IMR-90 (cell line): ENCODE measurements around the gene XPO6. TPM values are rescaled to one million over a fixed set of nuclear protein-coding genes. Genes with fewer than 3 reads are reported as not detected.
A peak's percentile ranks its signal among the peaks of the same experiment; 100 is the strongest.

Source experiments
- ATAC-seq: fragments of 200-7000 bp; cut with Tn5 transposase; 2 replicates; pipeline ENCODE4 v1.9.1; 2020; ENCODE audit warnings: low read depth, mild to moderate bottlenecking, moderate library complexity
- BruUV-seq: library from RNA; stranded (reverse); fragments of 400-500 nt; replicated peaks from 2 replicates; lab custom pipeline; 2021; lab: Mats Ljungman, UMichigan
- CTCF ChIA-PET: fragments of 300-600 bp; formaldehyde crosslinking; extraction: SDS; loops from one replicate; lab custom pipeline; 2021; ENCODE audit warnings: antibody characterized with exemption; lab: Yijun Ruan, JAX
- POLR2A ChIA-PET: fragments of 300-600 bp; sonication (Branson Sonifier 250); formaldehyde crosslinking; loops from one replicate; lab custom pipeline; 2022; ENCODE audit warnings: antibody characterized with exemption; ENCODE audit not compliant: unreplicated experiment; lab: Charles Lee
- DNase-seq: peaks from one replicate; pipeline ENCODE4 v3.0.0; 2013
- H2AFZ ChIP-seq: replicated peaks from 2 replicates; pipeline ENCODE3; 2013; ENCODE audit warnings: low read length, mild to moderate bottlenecking; ENCODE audit not compliant: poor library complexity
- H2AK5ac ChIP-seq: 2 replicates; pipeline ENCODE4 v1.6.1; 2013; ENCODE audit warnings: low read depth, low read length, inconsistent platforms
- H2AK9ac ChIP-seq: replicated peaks from 2 replicates; pipeline ENCODE3; 2013; ENCODE audit warnings: mild to moderate bottlenecking, low read depth, low read length, moderate library complexity; ENCODE audit not compliant: poor library complexity
- H2BK120ac ChIP-seq: 2 replicates; pipeline ENCODE4 v1.6.1; 2013; ENCODE audit warnings: low read depth, low read length, inconsistent platforms
- H2BK15ac ChIP-seq: 3 replicates; pipeline ENCODE4 v1.6.1; 2013; ENCODE audit warnings: low read depth, low read length, inconsistent platforms
- H2BK20ac ChIP-seq: 2 replicates; pipeline ENCODE4 v1.6.1; 2013; ENCODE audit warnings: low read depth, mild to moderate bottlenecking, inconsistent platforms, low read length, moderate library complexity
- H2BK5ac ChIP-seq: 2 replicates; pipeline ENCODE4 v1.6.1; 2013; ENCODE audit warnings: mild to moderate bottlenecking, low read depth, low read length, inconsistent platforms; ENCODE audit not compliant: poor library complexity, severe bottlenecking
- H3K14ac ChIP-seq: replicated peaks from 2 replicates; pipeline ENCODE4 v1.6.1; 2013; ENCODE audit warnings: low read depth, low read length, inconsistent platforms
- H3K18ac ChIP-seq: 2 replicates; pipeline ENCODE4 v1.6.1; 2013; ENCODE audit warnings: low read depth, low read length, control low read depth
- H3K23ac ChIP-seq: 2 replicates; pipeline ENCODE4 v1.6.1; 2013; ENCODE audit warnings: low read depth, low read length, inconsistent platforms
- H3K27ac ChIP-seq: 2 replicates; pipeline ENCODE4 v1.5.1; 2013; ENCODE audit warnings: mild to moderate bottlenecking, control low read depth, low read length; ENCODE audit not compliant: insufficient read depth
- H3K27me3 ChIP-seq: 2 replicates; pipeline ENCODE4 v1.6.1; 2013; ENCODE audit warnings: low read length; ENCODE audit not compliant: control insufficient read depth, insufficient read depth
- H3K36me3 ChIP-seq: 2 replicates; pipeline ENCODE4 v1.6.1; 2013; ENCODE audit warnings: low read length, mixed read lengths; ENCODE audit not compliant: control insufficient read depth, insufficient read depth
- H3K4ac ChIP-seq: 2 replicates; pipeline ENCODE4 v1.6.1; 2013; ENCODE audit warnings: low read depth, low read length, inconsistent platforms
- H3K4me1 ChIP-seq: 2 replicates; pipeline ENCODE4 v1.6.1; 2013; ENCODE audit warnings: low read length, mixed read lengths; ENCODE audit not compliant: control insufficient read depth, insufficient read depth
- H3K4me2 ChIP-seq: 2 replicates; pipeline ENCODE4 v1.6.1; 2013; ENCODE audit warnings: low read depth, mild to moderate bottlenecking, control low read depth, low read length, moderate library complexity
- H3K4me3 ChIP-seq: 2 replicates; pipeline ENCODE4 v1.5.1; 2013; ENCODE audit warnings: low read depth, mild to moderate bottlenecking, control low read depth, low read length, moderate library complexity; ENCODE audit not compliant: insufficient read depth
- H3K56ac ChIP-seq: 2 replicates; pipeline ENCODE4 v1.6.1; 2013; ENCODE audit warnings: low read length, inconsistent platforms; ENCODE audit not compliant: insufficient read depth; ENCODE audit errors: extremely low read depth
- H3K79me1 ChIP-seq, 2 experiments: 2 replicates each; pipeline ENCODE4 v1.6.1; 2013; ENCODE audit warnings: low read length in 2 of 2, inconsistent platforms in 1 of 2, low read depth in 1 of 2
- H3K9ac ChIP-seq: 2 replicates; pipeline ENCODE4 v1.6.1; 2013; ENCODE audit warnings: low read depth, low read length, control low read depth
- H3K9me1 ChIP-seq: 2 replicates; pipeline ENCODE4 v1.6.1; 2013; ENCODE audit warnings: low read length, inconsistent platforms; ENCODE audit not compliant: insufficient read depth
- H3K9me3 ChIP-seq: 2 replicates; pipeline ENCODE4 v1.6.1; 2013; ENCODE audit warnings: low read length; ENCODE audit not compliant: control insufficient read depth, insufficient read depth
- H4K20me1 ChIP-seq: 2 replicates; pipeline ENCODE4 v1.6.1; 2013; ENCODE audit warnings: low read length, inconsistent platforms; ENCODE audit not compliant: insufficient read depth
- H4K5ac ChIP-seq: 2 replicates; pipeline ENCODE4 v1.6.1; 2013; ENCODE audit warnings: mild to moderate bottlenecking, low read depth, low read length, control low read depth
- H4K8ac ChIP-seq, 2 experiments: 2 replicates each; pipeline ENCODE4 v1.6.1; 2013; ENCODE audit warnings: low read depth in 2 of 2, low read length in 2 of 2, control low read depth in 1 of 2, inconsistent platforms in 1 of 2
- H4K91ac ChIP-seq: 2 replicates; pipeline ENCODE4 v1.6.1; 2013; ENCODE audit warnings: low read depth, low read length, inconsistent platforms; ENCODE audit not compliant: insufficient read depth
- CTCF ChIP-seq: conservative IDR thresholded peaks from 2 replicates; pipeline ENCODE4 v1.5.1; 2012; ENCODE audit warnings: mild to moderate bottlenecking, low read depth, low read length, improper control_type of control experiment
- MXI1 ChIP-seq: IDR thresholded peaks from 2 replicates; pipeline ENCODE4 v1.6.1; 2012; ENCODE audit warnings: low read depth, mild to moderate bottlenecking, low read length, moderate library complexity, borderline replicate concordance
- POLR2A ChIP-seq: IDR thresholded peaks from 2 replicates; pipeline ENCODE4 v1.6.1; 2012; ENCODE audit warnings: mild to moderate bottlenecking, low read depth, low read length
- WGBS, 2 experiments: methylation state at CpG; one replicate each; pipeline versions ENCODE4 v1.1.5 to v1.1.7; 2013; ENCODE audit warnings: missing lambda C conversion rate in 2 of 2; ENCODE audit not compliant: insufficient read length in 1 of 2; ENCODE audit errors: extremely low coverage in 2 of 2; 5-methylcytosine and 5-hydroxymethylcytosine counted together
- dilution Hi-C: fragments of 300-500 bp; cut with HindIII; formaldehyde crosslinking; loops from one replicate; pipeline ENCODE4 v1.14.3; 2018; ENCODE audit warnings: low sequenced_read_pairs; ENCODE audit not compliant: unreplicated experiment
- in situ Hi-C: fragments of 300-500 bp; cut with MboI; formaldehyde crosslinking; loops from 3 replicates; pipeline ENCODE4 v1.14.3; 2019; ENCODE audit warnings: low sequenced_read_pairs, inconsistent platforms, mixed read lengths
- intact Hi-C: fragments of 100-400 bp; cut with micrococcal nuclease; formaldehyde crosslinking; loops from 2 replicates; pipeline ENCODE4 v1.10.0; 2022
- polyA plus RNA-seq, 3 experiments: library from polyadenylated mRNA; depleted of rRNA; stranded (reverse); fragments of >200 nt; gene quantifications; 2 replicates each; pipeline ENCODE4 v1.2.3, GENCODE V29; 2012; ENCODE audit warnings: low replicate concordance in 1 of 3
- total RNA-seq: library from RNA; depleted of rRNA; stranded (reverse); fragments of >200 nt; gene quantifications from 2 replicates; pipeline ENCODE4 v1.2.3, GENCODE V29; 2012

Gene XPO6
- total and polyA plus RNA-seq, 2 of the 4 experiments (the other 2 are of a cell fraction): 108 to 184 TPM

DNA sequence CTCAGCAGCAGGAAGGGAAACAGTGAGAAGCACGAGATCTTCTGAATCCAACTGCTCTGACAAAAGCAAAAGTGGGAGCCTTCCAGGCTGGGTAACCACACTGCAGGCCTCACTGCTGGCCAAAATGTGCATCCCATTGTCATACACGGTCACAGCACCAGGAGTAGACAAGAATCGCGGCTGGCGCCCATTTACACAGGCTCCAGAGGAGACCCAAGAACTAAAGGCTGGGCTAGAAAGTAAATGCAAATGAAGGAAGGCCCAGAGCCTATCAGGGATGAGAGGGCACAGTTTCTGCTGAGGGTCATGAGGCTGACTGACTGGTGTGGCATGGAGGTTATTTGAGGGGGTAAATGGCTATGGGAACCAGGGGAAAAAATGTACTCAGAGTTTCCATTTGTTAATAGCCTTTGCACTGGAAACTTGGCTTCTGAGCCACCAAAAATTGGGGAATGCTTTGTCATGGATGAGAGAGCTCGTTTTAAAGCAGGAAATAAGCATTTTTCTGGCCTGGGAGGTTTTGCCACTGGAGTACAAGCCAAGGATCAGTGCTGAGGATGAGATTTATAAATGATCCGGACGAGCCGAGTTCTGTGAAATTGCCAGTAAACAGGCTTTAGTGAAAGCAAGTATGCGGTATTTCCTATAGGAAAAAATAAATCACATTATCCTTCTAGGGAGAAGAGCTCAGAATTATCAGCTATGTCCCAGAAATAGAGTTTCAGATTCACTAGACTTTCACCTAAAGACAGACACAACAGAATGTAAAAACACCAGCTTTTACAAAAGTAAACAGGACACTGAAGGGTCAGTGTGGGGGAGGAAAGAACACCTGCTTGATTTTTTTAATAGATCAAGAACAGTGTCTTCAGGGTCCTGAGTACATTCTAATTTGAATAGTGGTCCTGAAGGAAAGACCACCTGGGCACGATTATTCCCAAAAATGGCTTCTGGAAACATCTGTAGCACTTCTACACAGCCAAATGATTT lies 81.4 kb downstream of the XPO6 start:
- TF ChIP-seq MXI1: no peak
- no peak for TF ChIP-seq CTCF
- no peak for TF ChIP-seq POLR2A
- H2AK9ac ChIP-seq: no peak overlapping the region
- H4K91ac ChIP-seq: no peak overlapping the region
- peaks cover 14% of the 10 kb centered on the region; the same call in 1 of the 2 replicates for H4K20me1 ChIP-seq
- no peak overlapping the region for H2BK20ac ChIP-seq
- H3K9ac ChIP-seq: no peak overlapping the region
- peaks cover 42 to 63% of the 10 kb centered on the region in 2 experiments for H3K79me1 ChIP-seq
- H3K9me1 ChIP-seq: peaks cover 19% of the 10 kb centered on the region
- DNase-seq (no peak), ATAC-seq (0 out of 2 replicates have a peak, but pooled peaks have one; percentile 21)
- no peak overlapping the region for H2BK120ac ChIP-seq
- CTCF ChIA-PET: interaction anchor here (0.7 kb wide), 1 partner anchor 56 kb away, joined by 3 read pairs; no protein-coding TSS in a partner anchor
- H3K18ac ChIP-seq: no peak overlapping the region
- H2BK15ac ChIP-seq: no peak overlapping the region
- no TSS peak for BruUV-seq
- no peak overlapping the region for H3K4me3 ChIP-seq
- H3K4me2 ChIP-seq: no peak overlapping the region
- H3K4me1 ChIP-seq: no peaks in the 10 kb centered on the region
- POLR2A ChIA-PET: no interaction called here
- no peaks in the 10 kb centered on the region for H3K27me3 ChIP-seq
- no peak overlapping the region for H2AK5ac ChIP-seq
- H4K5ac ChIP-seq: no peak overlapping the region
- no peak overlapping the region for H3K4ac ChIP-seq
- no peak overlapping the region for H2BK5ac ChIP-seq
- intact Hi-C loops (no loop called here), in situ Hi-C loops (no loop called here), dilution Hi-C loops (no loop called here)
- H3K14ac ChIP-seq: no peak overlapping the region
- H3K23ac ChIP-seq: no peak overlapping the region
- H3K9me3 ChIP-seq: no peaks in the 10 kb centered on the region
- H4K8ac ChIP-seq: no peak overlapping the region
- no peak overlapping the region for H2AFZ ChIP-seq
- no peak overlapping the region for H3K27ac ChIP-seq
- peaks cover 79% of the 10 kb centered on the region for H3K36me3 ChIP-seq
- WGBS, 2 experiments: 97% methylated on average over 2 of the region's 11 CpGs; no CpG with 5 or more reads in 1 of the 2 experiments
- no peak overlapping the region for H3K56ac ChIP-seq
